Measurements from ENCODE around the gene PPID.
"Not testable (repeated sequence)": the region's sequence is repeated elsewhere in the genome, so short reads cannot be mapped to it uniquely, and the experiment has no call there.

The PPID gene

GRCh38 chr4:158722917-158723793, at the start of gene PPID:
Gene PPID, minus strand, starts transcription at chr4:158723396. Its CDS starts 108 bp downstream, at chr4:158723288.
- no peak for FAIRE-seq
- peak; percentile 49 for DNase-seq (ENCODE audit: low spot score)

- FAIRE-seq (no peak), DNase-seq (ENCODE audit: low spot score) (no peak)
Observed at GRCh38 chr4:158771776-158772175, 48.6 kb upstream of the PPID start.

GRCh38 chr4:158770671-158771070, 47.5 kb upstream of the PPID start:
- no peak for DNase-seq (ENCODE audit: low spot score)
- FAIRE-seq = no peak

GRCh38 chr4:158769175-158769921, 46.2 kb upstream of the PPID start:
- no peak for DNase-seq (ENCODE audit: low spot score)
- FAIRE-seq = no peak

- DNase-seq (ENCODE audit: low spot score) (peak; percentile 45), FAIRE-seq (no peak)
Observed at GRCh38 chr4:158768555-158769174, 45.5 kb upstream of the PPID start, which contains the start of gene FNIP2. Gene FNIP2, plus strand, starts transcription at chr4:158769026. Its CDS starts 187 bp downstream, at chr4:158769213.

GRCh38 chr4:158767451-158767850, 44.3 kb upstream of the PPID start:
- no peak for FAIRE-seq

GRCh38 chr4:158766434-158767044, 43.3 kb upstream of the PPID start:
- no peak for DNase-seq (ENCODE audit: low spot score)
- no peak for FAIRE-seq

More at GRCh38 chr4:158767451-158767850, 44.3 kb upstream of the PPID start:
- DNase-seq (ENCODE audit: low spot score) = no peak

- no peak for DNase-seq (ENCODE audit: low spot score)
- FAIRE-seq = no peak
Observed at GRCh38 chr4:158763462-158763861, 40.3 kb upstream of the PPID start.

- DNase-seq (ENCODE audit: low spot score) (no peak), FAIRE-seq (no peak)
Observed at GRCh38 chr4:158762553-158762952, 39.4 kb upstream of the PPID start.

- FAIRE-seq (no peak), DNase-seq (ENCODE audit: low spot score) (no peak)
Observed at GRCh38 chr4:158760866-158761265, 37.7 kb upstream of the PPID start.

GRCh38 chr4:158759539-158759938, 36.3 kb upstream of the PPID start:
- DNase-seq (ENCODE audit: low spot score); FAIRE-seq: not testable (repeated sequence)

- FAIRE-seq = no peak
Observed at GRCh38 chr4:158758703-158759102, 35.5 kb upstream of the PPID start.

GRCh38 chr4:158758142-158758541, 34.9 kb upstream of the PPID start:
- FAIRE-seq (no peak), DNase-seq (ENCODE audit: low spot score) (no peak)

More at GRCh38 chr4:158758703-158759102, 35.5 kb upstream of the PPID start:
- DNase-seq (ENCODE audit: low spot score) = no peak

- no peak for DNase-seq (ENCODE audit: low spot score)
- no peak for FAIRE-seq
Observed at GRCh38 chr4:158756588-158756987, 33.4 kb upstream of the PPID start.

- FAIRE-seq = not testable (repeated sequence)
Observed at GRCh38 chr4:158755819-158756218, 32.6 kb upstream of the PPID start.

GRCh38 chr4:158754385-158755180, 31.4 kb upstream of the PPID start:
- FAIRE-seq = no peak

More at GRCh38 chr4:158755819-158756218, 32.6 kb upstream of the PPID start:
- DNase-seq (ENCODE audit: low spot score) = not testable (repeated sequence)

GRCh38 chr4:158750379-158750778, 27.2 kb upstream of the PPID start:
- DNase-seq (ENCODE audit: low spot score) (no peak), FAIRE-seq (no peak)

More at GRCh38 chr4:158754385-158755180, 31.4 kb upstream of the PPID start:
- DNase-seq (ENCODE audit: low spot score) = no peak

GRCh38 chr4:158746537-158746936, 23.3 kb upstream of the PPID start:
- not testable (repeated sequence) for FAIRE-seq; DNase-seq (ENCODE audit: low spot score)

- FAIRE-seq (no peak), DNase-seq (ENCODE audit: low spot score) (no peak)
Observed at GRCh38 chr4:158741326-158742021, 18.3 kb upstream of the PPID start.

- no peak for FAIRE-seq
- no peak for DNase-seq (ENCODE audit: low spot score)
Observed at GRCh38 chr4:158739600-158739999, 16.4 kb upstream of the PPID start.

Data from RCC 7860 (cell line).